Measurements from ENCODE around the gene KCNB1. TPM values are rescaled to one million over a fixed set of nuclear protein-coding genes. Genes with fewer than 3 reads are reported as not detected.

KCNB1 gene
- total RNA-seq, 1 donor from 2014 or later, result 21.3 TPM

GRCh38 chr20:49328790-49329189 is 153.7 kb downstream of the KCNB1 start:
- no peak overlapping the region for H3K4me3 Mint-ChIP-seq (ENCODE audit: unreplicated experiment)
- DNase-seq (ENCODE audit: extremely low spot score, unreplicated experiment), result no peak
- TF ChIP-seq, protein P1, sequence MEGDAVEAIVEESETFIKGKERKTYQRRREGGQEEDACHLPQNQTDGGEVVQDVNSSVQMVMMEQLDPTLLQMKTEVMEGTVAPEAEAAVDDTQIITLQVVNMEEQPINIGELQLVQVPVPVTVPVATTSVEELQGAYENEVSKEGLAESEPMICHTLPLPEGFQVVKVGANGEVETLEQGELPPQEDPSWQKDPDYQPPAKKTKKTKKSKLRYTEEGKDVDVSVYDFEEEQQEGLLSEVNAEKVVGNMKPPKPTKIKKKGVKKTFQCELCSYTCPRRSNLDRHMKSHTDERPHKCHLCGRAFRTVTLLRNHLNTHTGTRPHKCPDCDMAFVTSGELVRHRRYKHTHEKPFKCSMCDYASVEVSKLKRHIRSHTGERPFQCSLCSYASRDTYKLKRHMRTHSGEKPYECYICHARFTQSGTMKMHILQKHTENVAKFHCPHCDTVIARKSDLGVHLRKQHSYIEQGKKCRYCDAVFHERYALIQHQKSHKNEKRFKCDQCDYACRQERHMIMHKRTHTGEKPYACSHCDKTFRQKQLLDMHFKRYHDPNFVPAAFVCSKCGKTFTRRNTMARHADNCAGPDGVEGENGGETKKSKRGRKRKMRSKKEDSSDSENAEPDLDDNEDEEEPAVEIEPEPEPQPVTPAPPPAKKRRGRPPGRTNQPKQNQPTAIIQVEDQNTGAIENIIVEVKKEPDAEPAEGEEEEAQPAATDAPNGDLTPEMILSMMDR (IDR thresholded peaks at IDR 0.05), result no peak
- no peaks in the 10 kb centered on the region for H3K36me3 Mint-ChIP-seq (ENCODE audit: unreplicated experiment)
- peaks cover 76% of the 10 kb centered on the region for H3K27me3 Mint-ChIP-seq (ENCODE audit: unreplicated experiment)
- H3K9me3 Mint-ChIP-seq (ENCODE audit: unreplicated experiment), result no peaks in the 10 kb centered on the region
- H3K27ac Mint-ChIP-seq (ENCODE audit: unreplicated experiment), result no peak overlapping the region
- peaks cover 15% of the 10 kb centered on the region for H3K4me1 Mint-ChIP-seq (ENCODE audit: unreplicated experiment)

DNA sequence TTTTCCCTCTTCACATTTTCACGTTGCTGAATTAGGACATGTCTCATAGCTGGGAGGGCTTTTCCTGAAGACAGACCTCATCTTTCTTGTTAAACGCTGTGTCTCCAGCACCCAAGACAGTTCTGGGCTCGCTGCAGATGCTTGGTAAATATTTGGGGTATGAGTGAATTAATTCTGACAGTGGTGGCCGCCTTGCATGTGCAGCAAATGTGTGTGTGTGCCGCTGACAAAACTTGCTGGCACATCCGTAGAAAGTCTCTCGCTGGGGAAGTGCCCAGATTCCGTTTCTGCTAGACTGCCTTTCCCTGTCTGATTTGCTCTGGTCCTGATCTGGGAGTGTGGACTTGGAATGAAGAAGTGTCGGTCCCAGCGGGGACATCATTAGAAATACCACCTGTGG is 156.4 kb downstream of the KCNB1 start:
- Mint-ChIP-seq H3K27ac (ENCODE audit: unreplicated experiment) (no peak overlapping the region), H3K27me3 (ENCODE audit: unreplicated experiment) (peaks cover 66% of the 10 kb centered on the region), H3K36me3 (ENCODE audit: unreplicated experiment) (no peaks in the 10 kb centered on the region), H3K9me3 (ENCODE audit: unreplicated experiment) (no peaks in the 10 kb centered on the region), H3K4me1 (ENCODE audit: unreplicated experiment) (peaks cover 19% of the 10 kb centered on the region), H3K4me3 (ENCODE audit: unreplicated experiment) (no peak overlapping the region)
- TF ChIP-seq, protein P1 (IDR thresholded peaks at IDR 0.05), result no peak
- no peak for DNase-seq (ENCODE audit: extremely low spot score, unreplicated experiment)

DNA sequence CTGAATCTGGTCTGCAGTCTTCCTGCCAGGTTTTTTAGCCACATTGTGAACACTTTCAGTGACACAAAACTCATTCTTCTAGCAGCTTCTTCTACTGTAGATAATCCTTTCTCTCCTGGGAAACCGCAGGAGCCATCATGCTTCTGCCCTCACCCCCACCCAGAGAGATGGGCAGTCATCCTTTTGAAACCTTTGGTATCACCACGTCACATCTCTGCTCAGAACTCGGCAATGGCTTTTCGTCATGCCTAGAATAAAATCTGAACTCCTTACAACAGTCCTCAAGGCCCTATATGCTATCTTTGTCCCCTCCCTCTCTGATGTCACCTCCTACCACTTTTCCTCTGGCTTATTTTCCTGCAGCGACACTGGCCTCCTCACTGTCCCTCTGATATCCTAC is 158.2 kb downstream of the KCNB1 start:
- no peak for DNase-seq (ENCODE audit: extremely low spot score, unreplicated experiment)
- H3K4me1 Mint-ChIP-seq (ENCODE audit: unreplicated experiment), result peaks cover 19% of the 10 kb centered on the region
- peak overlapping the region; percentile 24 for H3K27ac Mint-ChIP-seq (ENCODE audit: unreplicated experiment)
- H3K36me3 Mint-ChIP-seq (ENCODE audit: unreplicated experiment), result no peaks in the 10 kb centered on the region
- H3K27me3 Mint-ChIP-seq (ENCODE audit: unreplicated experiment), result peaks cover 65% of the 10 kb centered on the region
- TF ChIP-seq, protein P1 (IDR thresholded peaks at IDR 0.05), result no peak
- H3K9me3 Mint-ChIP-seq (ENCODE audit: unreplicated experiment), result no peaks in the 10 kb centered on the region
- no peak overlapping the region for H3K4me3 Mint-ChIP-seq (ENCODE audit: unreplicated experiment)

DNA sequence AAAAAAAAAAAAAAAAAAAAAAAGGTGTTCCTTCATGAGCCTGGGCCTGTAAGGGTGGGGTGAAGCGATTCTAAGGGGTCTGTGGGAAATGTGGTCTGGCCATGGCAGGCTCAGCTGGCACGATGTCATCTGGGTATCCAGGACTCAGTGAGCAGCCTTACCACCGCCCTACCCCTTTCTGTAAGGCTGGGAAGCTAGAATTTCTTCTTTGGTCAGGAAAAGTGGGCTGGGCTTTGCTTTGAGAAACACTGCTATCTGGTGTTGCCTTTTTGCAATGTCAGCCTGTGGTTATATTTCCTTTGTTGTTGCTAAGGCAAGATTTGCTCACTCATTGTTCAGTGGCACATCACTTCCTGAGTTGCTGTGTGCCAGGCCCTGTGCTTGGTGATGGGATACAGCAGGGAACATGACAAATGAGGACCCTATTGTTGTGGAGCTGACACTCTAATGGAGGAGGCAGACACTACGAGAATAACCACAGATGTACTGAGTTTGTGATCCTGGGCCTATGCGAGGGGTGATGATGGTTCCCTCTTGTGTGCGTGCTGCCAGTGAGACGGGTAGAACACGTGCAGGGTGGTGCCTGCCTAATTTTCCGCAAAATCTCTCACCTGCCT is 158.7 kb downstream of the KCNB1 start:
- Mint-ChIP-seq H3K4me1 (ENCODE audit: unreplicated experiment) (peaks cover 25% of the 10 kb centered on the region), H3K27me3 (ENCODE audit: unreplicated experiment) (peaks cover 65% of the 10 kb centered on the region), H3K4me3 (ENCODE audit: unreplicated experiment) (no peak overlapping the region), H3K36me3 (ENCODE audit: unreplicated experiment) (no peaks in the 10 kb centered on the region), H3K9me3 (ENCODE audit: unreplicated experiment) (no peaks in the 10 kb centered on the region), H3K27ac (ENCODE audit: unreplicated experiment) (peak overlapping the region; percentile 82)
- TF ChIP-seq, protein P1 (IDR thresholded peaks at IDR 0.05), result peak; percentile 57
- no peak for DNase-seq (ENCODE audit: extremely low spot score, unreplicated experiment)

DNA sequence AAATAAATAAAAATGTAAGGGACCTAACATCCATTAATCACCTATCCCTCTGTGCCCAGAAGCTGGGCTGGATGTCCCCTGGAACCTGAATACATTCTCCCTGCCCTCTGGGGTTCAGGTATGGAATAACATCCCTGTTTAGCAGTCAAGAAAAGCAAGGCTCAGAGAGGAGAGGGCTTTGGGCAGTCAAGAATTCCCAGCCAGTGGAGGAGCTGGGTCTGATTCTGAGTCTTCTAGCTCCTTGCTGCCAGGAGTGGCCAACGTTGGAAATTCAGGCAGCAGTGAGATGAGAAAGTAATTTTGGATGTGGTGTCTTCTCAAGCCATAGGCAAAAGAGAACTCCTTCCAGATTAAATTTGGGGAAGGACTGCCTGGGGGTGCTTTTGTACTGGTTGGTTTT is 162.0 kb downstream of the KCNB1 start:
- no peaks in the 10 kb centered on the region for H3K36me3 Mint-ChIP-seq (ENCODE audit: unreplicated experiment)
- no peak overlapping the region for H3K4me3 Mint-ChIP-seq (ENCODE audit: unreplicated experiment)
- DNase-seq (ENCODE audit: extremely low spot score, unreplicated experiment), result no peak
- H3K9me3 Mint-ChIP-seq (ENCODE audit: unreplicated experiment), result no peaks in the 10 kb centered on the region
- H3K27ac Mint-ChIP-seq (ENCODE audit: unreplicated experiment), result no peak overlapping the region
- TF ChIP-seq, protein P1 (IDR thresholded peaks at IDR 0.05), result peak; percentile 57
- peaks cover 21% of the 10 kb centered on the region for H3K4me1 Mint-ChIP-seq (ENCODE audit: unreplicated experiment)
- peaks cover 64% of the 10 kb centered on the region for H3K27me3 Mint-ChIP-seq (ENCODE audit: unreplicated experiment)

Measured in osteocyte (in vitro differentiated cells).